ENCODE measurements around the gene KLF18.

DNA sequence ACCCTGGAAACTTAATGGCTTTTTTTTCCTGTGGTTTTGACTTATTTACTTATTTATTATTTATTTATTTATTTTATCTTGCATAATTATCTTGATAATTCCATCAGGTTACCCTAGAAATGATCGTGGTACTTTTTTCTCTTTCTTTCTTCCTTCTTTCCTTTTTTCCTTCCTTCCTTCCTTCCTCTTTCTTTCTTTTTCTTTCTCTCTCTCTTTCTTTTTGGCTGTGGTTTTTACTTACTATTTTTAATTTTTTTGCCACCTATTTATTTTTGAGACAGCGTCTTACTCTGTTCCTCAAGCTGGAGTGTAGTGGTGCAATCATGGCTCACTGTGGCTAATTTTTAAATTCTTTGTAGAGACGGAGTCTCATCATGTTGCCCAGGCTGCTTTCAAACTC, 6.2 kb upstream of the KLF18 start:
- TF ChIP-seq, protein P1, sequence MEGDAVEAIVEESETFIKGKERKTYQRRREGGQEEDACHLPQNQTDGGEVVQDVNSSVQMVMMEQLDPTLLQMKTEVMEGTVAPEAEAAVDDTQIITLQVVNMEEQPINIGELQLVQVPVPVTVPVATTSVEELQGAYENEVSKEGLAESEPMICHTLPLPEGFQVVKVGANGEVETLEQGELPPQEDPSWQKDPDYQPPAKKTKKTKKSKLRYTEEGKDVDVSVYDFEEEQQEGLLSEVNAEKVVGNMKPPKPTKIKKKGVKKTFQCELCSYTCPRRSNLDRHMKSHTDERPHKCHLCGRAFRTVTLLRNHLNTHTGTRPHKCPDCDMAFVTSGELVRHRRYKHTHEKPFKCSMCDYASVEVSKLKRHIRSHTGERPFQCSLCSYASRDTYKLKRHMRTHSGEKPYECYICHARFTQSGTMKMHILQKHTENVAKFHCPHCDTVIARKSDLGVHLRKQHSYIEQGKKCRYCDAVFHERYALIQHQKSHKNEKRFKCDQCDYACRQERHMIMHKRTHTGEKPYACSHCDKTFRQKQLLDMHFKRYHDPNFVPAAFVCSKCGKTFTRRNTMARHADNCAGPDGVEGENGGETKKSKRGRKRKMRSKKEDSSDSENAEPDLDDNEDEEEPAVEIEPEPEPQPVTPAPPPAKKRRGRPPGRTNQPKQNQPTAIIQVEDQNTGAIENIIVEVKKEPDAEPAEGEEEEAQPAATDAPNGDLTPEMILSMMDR (conservative IDR thresholded peaks at IDR 0.05; ENCODE audit: low read depth, low read length) = no peak
- TF ChIP-seq EZH2 (IDR thresholded peaks at IDR 0.05; ENCODE audit: low read length, unreplicated experiment) = no peak
- TF ChIP-seq EZH2phosphoT487 (IDR thresholded peaks at IDR 0.05; ENCODE audit: borderline replicate concordance, low read length) = no peak
